ENCODE measurements around the gene SMARCD3. TPM values are rescaled to one million over a fixed set of nuclear protein-coding genes. Genes with fewer than 3 reads are reported as not detected.

SMARCD3 gene
- total and polyA plus RNA-seq, 9 of the 15 experiments (the other 6 are each of a cell fraction or from before 2014, with no cell fraction given) = 0.43 to 3.6 (median 2.6) TPM

- TF ChIP-seq FOSL1 (tag; conservative IDR thresholded peaks at IDR 0.05) (peak; percentile 77), BRD9 (IDR thresholded peaks at IDR 0.05; ENCODE audit: low read depth, partially characterized antibody) (no peak), MYNN (IDR thresholded peaks at IDR 0.05) (0 out of 2 replicates have a peak, but pooled peaks have one; percentile 21), MYNN (CRISPR knock-in tag; IDR thresholded peaks at IDR 0.05) (no peak), MLX (CRISPR knock-in tag; conservative IDR thresholded peaks at IDR 0.05) (no peak), CTCF (IDR thresholded peaks at IDR 0.05 in 2 of 3, conservative IDR thresholded peaks at IDR 0.05 in 1 of 3; ENCODE audit: insufficient read depth in 2 of 3, low read depth in 1 of 3, low read length in 3 of 3) (no peak), ZNF395 (CRISPR knock-in tag; IDR thresholded peaks at IDR 0.05) (no peak), ELK3 (CRISPR knock-in tag; IDR thresholded peaks at IDR 0.05) (no peak), PHF8 (IDR thresholded peaks at IDR 0.05; ENCODE audit: borderline replicate concordance, low read length) (no peak), FOXA1 (IDR thresholded peaks at IDR 0.05; ENCODE audit: borderline replicate concordance) (no peak), ARNT (IDR thresholded peaks at IDR 0.05) (no peak), BCLAF1 (IDR thresholded peaks at IDR 0.05; ENCODE audit: borderline replicate concordance in 1 of 2, control insufficient read depth in 1 of 2, low read depth in 2 of 2, low read length in 1 of 2) (no peak), PREB (CRISPR knock-in tag; IDR thresholded peaks at IDR 0.05) (no peak)
These were observed 24.4 kb upstream of the SMARCD3 start (continued) for GRCh38 chr7:151272877-151273276.

Data from K562 (cell line).